Measurements from ENCODE around the gene HP1BP3.

Gene HP1BP3

GRCh38 chr1:20703124-20703756, 83.9 kb downstream of the HP1BP3 start:
- H3K4me3 ChIP-seq (ENCODE audit: low read length, poor library complexity, severe bottlenecking), result no peak overlapping the region
- no peak overlapping the region for H2AFZ ChIP-seq (ENCODE audit: low read length)
- H3K27me3 ChIP-seq (ENCODE audit: insufficient read depth, low read length, poor library complexity, severe bottlenecking), result no peaks in the 10 kb centered on the region
- no peak overlapping the region for H3K9ac ChIP-seq (ENCODE audit: low read depth, low read length, poor library complexity, severe bottlenecking)
- TF ChIP-seq CTCF (conservative IDR thresholded peaks at IDR 0.05; ENCODE audit: low read length) (no peak), EZH2phosphoT487 (IDR thresholded peaks at IDR 0.05; ENCODE audit: borderline replicate concordance) (no peak)
- no peaks in the 10 kb centered on the region for H3K4me1 ChIP-seq (ENCODE audit: insufficient read depth, low read length, poor library complexity, severe bottlenecking)
- H3F3A ChIP-seq (ENCODE audit: low read depth), result no peaks in the 10 kb centered on the region
- H3K79me2 ChIP-seq (ENCODE audit: insufficient read depth, low read length), result no peaks in the 10 kb centered on the region
- no peak overlapping the region for H3K4me2 ChIP-seq (ENCODE audit: low read depth, low read length, poor library complexity, severe bottlenecking)
- no peaks in the 10 kb centered on the region for H3K9me2 ChIP-seq (replicated peaks; ENCODE audit: low read depth, low read length)
- H4K20me1 ChIP-seq (ENCODE audit: insufficient read depth, low read length, poor library complexity, severe bottlenecking), result no peaks in the 10 kb centered on the region
- no peaks in the 10 kb centered on the region for H3K9me3 ChIP-seq (ENCODE audit: insufficient read depth, low read depth, low read length)
- H3K36me3 ChIP-seq (ENCODE audit: insufficient read depth, low read length), result no peaks in the 10 kb centered on the region

- TF ChIP-seq CTCF (conservative IDR thresholded peaks at IDR 0.05; ENCODE audit: low read length), result peak; percentile 56
- no peak for TF ChIP-seq EZH2phosphoT487 (IDR thresholded peaks at IDR 0.05; ENCODE audit: borderline replicate concordance)
- H4K20me1 ChIP-seq (ENCODE audit: insufficient read depth, low read length, poor library complexity, severe bottlenecking), result no peaks in the 10 kb centered on the region
- H3K27me3 ChIP-seq (ENCODE audit: insufficient read depth, low read length, poor library complexity, severe bottlenecking), result no peaks in the 10 kb centered on the region
- no peak overlapping the region for H3K4me3 ChIP-seq (ENCODE audit: low read length, poor library complexity, severe bottlenecking)
- no peak overlapping the region for H3K4me2 ChIP-seq (ENCODE audit: low read depth, low read length, poor library complexity, severe bottlenecking)
- H3K9me3 ChIP-seq (ENCODE audit: insufficient read depth, low read depth, low read length), result no peaks in the 10 kb centered on the region
- H3K79me2 ChIP-seq (ENCODE audit: insufficient read depth, low read length), result no peaks in the 10 kb centered on the region
- no peak overlapping the region for H3K9ac ChIP-seq (ENCODE audit: low read depth, low read length, poor library complexity, severe bottlenecking)
- H3K9me2 ChIP-seq (replicated peaks; ENCODE audit: low read depth, low read length), result no peaks in the 10 kb centered on the region
- H3K4me1 ChIP-seq (ENCODE audit: insufficient read depth, low read length, poor library complexity, severe bottlenecking), result no peaks in the 10 kb centered on the region
- H3K36me3 ChIP-seq (ENCODE audit: insufficient read depth, low read length), result no peaks in the 10 kb centered on the region
- H2AFZ ChIP-seq (ENCODE audit: low read length), result no peak overlapping the region
- no peaks in the 10 kb centered on the region for H3F3A ChIP-seq (ENCODE audit: low read depth)
Observed at GRCh38 chr1:20702416-20702815, 84.7 kb downstream of the HP1BP3 start.

GRCh38 chr1:20701847-20702246, 85.3 kb downstream of the HP1BP3 start:
- no peak overlapping the region for H2AFZ ChIP-seq (ENCODE audit: low read length)
- no peaks in the 10 kb centered on the region for H3K79me2 ChIP-seq (ENCODE audit: insufficient read depth, low read length)
- H3K9me3 ChIP-seq (ENCODE audit: insufficient read depth, low read depth, low read length), result no peaks in the 10 kb centered on the region
- H3K4me1 ChIP-seq (ENCODE audit: insufficient read depth, low read length, poor library complexity, severe bottlenecking), result peaks cover 3% of the 10 kb centered on the region
- H3K36me3 ChIP-seq (ENCODE audit: insufficient read depth, low read length), result no peaks in the 10 kb centered on the region
- no peak overlapping the region for H3K4me2 ChIP-seq (ENCODE audit: low read depth, low read length, poor library complexity, severe bottlenecking)
- no peak overlapping the region for H3K4me3 ChIP-seq (ENCODE audit: low read length, poor library complexity, severe bottlenecking)
- no peak overlapping the region for H3K9ac ChIP-seq (ENCODE audit: low read depth, low read length, poor library complexity, severe bottlenecking)
- H3K9me2 ChIP-seq (replicated peaks; ENCODE audit: low read depth, low read length), result no peaks in the 10 kb centered on the region
- no peaks in the 10 kb centered on the region for H3K27me3 ChIP-seq (ENCODE audit: insufficient read depth, low read length, poor library complexity, severe bottlenecking)
- H4K20me1 ChIP-seq (ENCODE audit: insufficient read depth, low read length, poor library complexity, severe bottlenecking), result no peaks in the 10 kb centered on the region
- no peaks in the 10 kb centered on the region for H3F3A ChIP-seq (ENCODE audit: low read depth)
- no peak for TF ChIP-seq CTCF (conservative IDR thresholded peaks at IDR 0.05; ENCODE audit: low read length)
- TF ChIP-seq EZH2phosphoT487 (IDR thresholded peaks at IDR 0.05; ENCODE audit: borderline replicate concordance), result no peak
